Activated CD8-positive, alpha-beta T cell treated with anti-CD3 and anti-CD28 coated beads, Interleukin-2, amount 10 ng/mL, durations not matched to agents 7 days and 5 days (primary cell): Measurements from ENCODE around the gene KAZN. TPM values are rescaled to one million over a fixed set of nuclear protein-coding genes. Genes with fewer than 3 reads are reported as not detected.

Experiments
- ATAC-seq: fragments of 150-1000 bp; cut with Tn5 transposase; one replicate; pipeline ENCODE4 v1.10.0; 2021; ENCODE audit warnings: moderate library complexity
- CTCF ChIA-PET: fragments of 350-600 bp; sonication (Branson Sonifier 250); formaldehyde crosslinking; loops from one replicate; lab custom pipeline; 2021; ENCODE audit warnings: antibody characterized with exemption; lab: Charles Lee
- POLR2A ChIA-PET: fragments of 350-600 bp; sonication (Branson Sonifier 250); formaldehyde crosslinking; loops from one replicate; lab custom pipeline; 2021; ENCODE audit warnings: antibody characterized with exemption; lab: Charles Lee
- DNase-seq: peaks from one replicate; pipeline ENCODE4 v3.0.0-alpha.2; 2020
- H3K27ac Mint-ChIP-seq: one replicate; pipeline ENCODE4 v1.8.0; 2021; ENCODE audit warnings: mild to moderate bottlenecking, mixed read lengths
- H3K27me3 Mint-ChIP-seq: one replicate; pipeline ENCODE4 v1.8.0; 2021; ENCODE audit warnings: low read depth, mixed read lengths
- H3K36me3 Mint-ChIP-seq: one replicate; pipeline ENCODE4 v1.8.0; 2021; ENCODE audit warnings: low read depth, mixed read lengths
- H3K4me1 Mint-ChIP-seq: one replicate; pipeline ENCODE4 v1.8.0; 2021; ENCODE audit warnings: low read depth, mixed read lengths
- H3K4me3 Mint-ChIP-seq: one replicate; pipeline ENCODE4 v1.8.0; 2021; ENCODE audit warnings: mild to moderate bottlenecking, mixed read lengths
- H3K9me3 Mint-ChIP-seq: one replicate; pipeline ENCODE4 v1.8.0; 2022; ENCODE audit warnings: mixed read lengths; ENCODE audit not compliant: insufficient read depth
- total RNA-seq, 2 experiments: library from RNA; stranded (reverse); gene quantifications; one replicate each; pipeline ENCODE4 v1.2.3, GENCODE V29; 2021

The KAZN gene
- total RNA-seq, 2 experiments from 2014 or later: 1.1 to 1.7 TPM

DNA sequence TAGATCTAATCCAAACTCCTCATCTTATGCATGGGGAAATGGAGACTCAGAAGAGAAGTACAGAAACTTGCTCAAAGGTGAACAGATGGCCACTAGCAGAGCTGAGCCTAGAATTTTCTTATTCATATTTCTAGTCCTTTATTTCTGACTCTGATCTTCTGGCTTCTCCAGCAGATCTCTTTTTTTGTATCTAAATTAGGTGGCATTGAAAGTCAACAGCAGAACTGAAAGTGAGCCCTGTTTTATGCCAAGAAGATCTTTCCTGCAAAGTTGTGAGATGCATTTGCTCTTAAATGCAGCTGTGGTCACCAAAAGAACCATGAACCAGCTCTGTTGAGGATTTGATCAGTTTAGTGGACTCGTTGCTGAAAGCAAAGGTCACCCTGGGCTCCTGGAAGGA is 75.5 kb downstream of the KAZN start:
- ChIA-PET POLR2A (no interaction called here), CTCF (no interaction called here)
- no peaks in the 10 kb centered on the region for H3K36me3 Mint-ChIP-seq
- H3K27me3 Mint-ChIP-seq: no peaks in the 10 kb centered on the region
- H3K27ac Mint-ChIP-seq: no peak overlapping the region
- no peak for ATAC-seq
- H3K4me3 Mint-ChIP-seq: no peak overlapping the region
- H3K4me1 Mint-ChIP-seq: no peaks in the 10 kb centered on the region
- no peaks in the 10 kb centered on the region for H3K9me3 Mint-ChIP-seq
- no peak for DNase-seq

DNA sequence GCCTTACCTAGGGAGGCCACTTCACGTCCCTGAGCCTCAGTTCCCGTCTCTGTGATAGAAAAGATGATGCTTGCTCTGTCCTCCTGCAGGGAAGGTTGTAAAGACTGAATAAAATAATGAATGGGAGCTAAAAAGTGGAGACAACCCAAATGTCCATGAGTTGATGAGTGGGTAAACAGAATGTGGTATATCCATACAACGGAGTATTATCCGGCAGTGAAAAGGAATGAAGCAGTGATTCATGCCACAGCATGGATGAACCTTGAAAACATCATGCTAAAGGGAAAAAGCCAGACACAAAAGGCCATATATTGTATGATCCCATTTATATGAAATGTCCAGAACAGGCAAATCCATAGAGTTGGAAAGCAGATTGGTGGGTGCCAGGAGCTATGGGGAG is 77.9 kb downstream of the KAZN start:
- ChIA-PET POLR2A (no interaction called here), CTCF (no interaction called here)
- no peaks in the 10 kb centered on the region for H3K9me3 Mint-ChIP-seq
- DNase-seq: no peak
- no peaks in the 10 kb centered on the region for H3K36me3 Mint-ChIP-seq
- no peaks in the 10 kb centered on the region for H3K4me1 Mint-ChIP-seq
- no peak for ATAC-seq
- no peak overlapping the region for H3K27ac Mint-ChIP-seq
- H3K4me3 Mint-ChIP-seq: no peak overlapping the region
- H3K27me3 Mint-ChIP-seq: no peaks in the 10 kb centered on the region

GRCh38 chr1:14677292-14677971 is 78.9 kb downstream of the KAZN start:
- Mint-ChIP-seq H3K27me3 (no peaks in the 10 kb centered on the region), H3K4me1 (no peaks in the 10 kb centered on the region), H3K4me3 (no peak overlapping the region), H3K9me3 (no peaks in the 10 kb centered on the region), H3K27ac (no peak overlapping the region), H3K36me3 (no peaks in the 10 kb centered on the region)
- ATAC-seq (no peak), DNase-seq (no peak)
- CTCF ChIA-PET: no interaction called here
- POLR2A ChIA-PET: no interaction called here

DNA sequence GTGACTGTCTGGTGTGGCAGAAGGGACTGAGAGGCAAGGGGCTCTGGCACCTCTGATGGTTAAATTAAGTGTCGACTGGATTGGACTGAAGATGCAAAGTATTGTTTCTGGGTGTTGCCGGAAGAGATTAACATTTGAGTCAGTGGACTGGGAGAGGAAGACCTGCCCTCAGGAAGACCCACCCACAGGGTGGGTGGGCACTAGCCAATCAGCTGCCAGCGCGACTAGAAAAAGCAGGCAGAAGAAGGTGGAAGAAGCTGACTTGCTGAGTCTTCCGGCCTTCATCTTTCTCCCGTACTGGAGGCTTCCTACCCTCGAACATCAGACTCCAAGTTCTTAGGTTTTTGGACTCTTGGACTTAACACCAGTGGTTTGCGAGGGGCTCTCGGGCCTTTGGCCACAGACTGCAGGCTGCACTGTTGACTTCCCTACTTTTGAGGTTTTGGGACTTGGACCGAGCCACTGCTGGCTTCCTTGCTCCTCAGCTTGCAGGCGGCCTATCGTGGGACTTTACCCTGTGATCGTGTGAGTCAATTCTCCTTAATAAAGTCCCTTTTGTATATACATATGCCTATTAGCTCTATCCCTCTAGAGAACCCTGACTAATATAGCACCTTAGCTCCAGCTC is 79.6 kb downstream of the KAZN start:
- CTCF ChIA-PET: no interaction called here
- Mint-ChIP-seq H3K9me3 (no peaks in the 10 kb centered on the region), H3K4me3 (no peak overlapping the region), H3K36me3 (no peaks in the 10 kb centered on the region), H3K27ac (no peak overlapping the region), H3K4me1 (no peaks in the 10 kb centered on the region), H3K27me3 (no peaks in the 10 kb centered on the region)
- ATAC-seq: no peak
- POLR2A ChIA-PET: no interaction called here
- no peak for DNase-seq

DNA sequence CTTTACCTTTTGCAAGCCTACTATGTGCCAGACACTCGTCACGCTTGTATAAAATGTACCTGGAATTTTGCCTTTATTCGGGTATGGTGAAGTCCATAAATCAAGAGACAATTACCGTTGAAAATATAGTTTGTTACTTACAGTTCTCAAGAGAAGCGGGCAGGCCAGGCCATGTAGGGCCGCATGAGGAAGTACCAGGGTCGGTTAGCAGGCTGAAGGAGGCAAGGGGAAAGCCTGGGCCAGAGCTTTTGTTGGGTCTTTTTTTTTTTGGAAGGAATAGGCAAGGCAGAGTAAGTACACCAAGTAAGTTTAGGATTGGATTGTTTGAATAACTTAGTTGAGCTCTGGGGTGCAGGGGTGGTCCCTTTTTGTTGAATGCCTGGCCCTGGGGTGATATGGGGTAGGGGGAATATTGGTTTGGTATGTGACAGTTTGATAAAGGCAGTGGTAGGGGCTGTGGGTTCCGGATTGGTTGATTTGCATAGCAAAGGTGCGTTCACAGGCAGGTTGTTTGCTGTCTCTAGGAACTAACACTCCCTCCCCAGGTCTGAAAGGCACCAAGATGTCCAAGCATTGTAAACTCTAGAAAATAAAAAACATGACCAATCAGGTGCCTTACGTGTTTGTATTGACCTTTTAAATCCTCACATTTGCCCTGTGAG is 80.7 kb downstream of the KAZN start:
- Mint-ChIP-seq H3K4me1 (no peaks in the 10 kb centered on the region), H3K36me3 (no peaks in the 10 kb centered on the region), H3K27me3 (no peaks in the 10 kb centered on the region), H3K4me3 (no peak overlapping the region), H3K27ac (no peak overlapping the region), H3K9me3 (no peaks in the 10 kb centered on the region)
- ChIA-PET CTCF (no interaction called here), POLR2A (no interaction called here)
- no peak for DNase-seq
- no peak for ATAC-seq

DNA sequence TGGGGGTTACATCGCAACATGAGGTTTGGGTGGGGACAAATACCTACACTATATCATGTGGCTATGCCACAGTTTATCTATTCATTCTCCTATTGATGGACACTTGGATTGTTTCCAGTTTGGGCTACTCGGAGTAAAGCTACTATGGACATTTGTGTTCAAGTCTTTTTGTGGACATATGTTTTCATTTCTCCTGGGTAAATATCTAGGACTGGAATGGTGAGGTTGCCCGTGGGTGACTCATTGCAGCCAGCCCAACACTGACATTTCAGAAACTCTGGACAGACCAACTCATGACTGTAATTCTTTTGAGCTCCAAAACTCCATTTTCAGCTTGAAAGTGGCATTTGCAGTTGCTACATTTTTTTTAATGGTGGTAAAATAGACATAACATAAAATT is 82.7 kb downstream of the KAZN start:
- H3K27me3 Mint-ChIP-seq: no peaks in the 10 kb centered on the region
- ChIA-PET CTCF (no interaction called here), POLR2A (no interaction called here)
- no peak for DNase-seq
- no peak overlapping the region for H3K27ac Mint-ChIP-seq
- H3K36me3 Mint-ChIP-seq: no peaks in the 10 kb centered on the region
- H3K4me1 Mint-ChIP-seq: no peaks in the 10 kb centered on the region
- H3K4me3 Mint-ChIP-seq: no peak overlapping the region
- no peaks in the 10 kb centered on the region for H3K9me3 Mint-ChIP-seq
- ATAC-seq: no peak

DNA sequence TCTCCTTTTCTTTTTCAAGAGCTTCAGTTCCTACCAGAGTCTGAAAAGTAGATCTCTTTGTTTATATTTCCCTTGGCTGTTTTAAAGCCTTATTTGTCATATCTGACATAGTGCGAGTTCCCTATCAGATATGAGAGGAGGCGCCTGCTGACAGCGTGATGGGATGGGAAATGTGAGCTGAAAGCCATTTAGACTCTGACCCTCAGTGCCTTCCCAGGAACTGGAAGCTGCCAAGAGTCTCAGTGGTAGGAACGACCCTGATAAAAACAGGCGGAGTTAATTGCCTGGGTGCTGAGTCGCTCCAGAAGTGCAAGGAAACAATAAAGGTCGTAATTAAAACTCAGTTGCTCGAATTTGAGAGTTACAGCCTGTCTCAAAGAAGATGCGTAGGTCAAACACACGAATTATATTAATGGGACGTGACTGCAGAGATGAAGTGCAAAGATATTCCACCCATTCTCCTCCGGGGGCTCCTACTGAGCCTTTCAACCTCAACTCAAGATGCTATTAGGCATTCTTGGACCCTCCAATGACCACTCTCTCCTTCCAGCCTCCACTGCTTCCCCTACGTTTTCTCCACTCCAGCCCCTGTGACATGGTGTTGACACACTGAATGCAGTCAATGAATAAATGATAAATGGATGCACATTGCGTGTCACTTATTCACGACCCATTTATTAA is 84.6 kb downstream of the KAZN start:
- Mint-ChIP-seq H3K27me3 (no peaks in the 10 kb centered on the region), H3K4me1 (no peaks in the 10 kb centered on the region), H3K4me3 (no peak overlapping the region), H3K9me3 (no peaks in the 10 kb centered on the region), H3K36me3 (no peaks in the 10 kb centered on the region), H3K27ac (no peak overlapping the region)
- ChIA-PET CTCF (no interaction called here), POLR2A (no interaction called here)
- DNase-seq: no peak
- no peak for ATAC-seq

DNA sequence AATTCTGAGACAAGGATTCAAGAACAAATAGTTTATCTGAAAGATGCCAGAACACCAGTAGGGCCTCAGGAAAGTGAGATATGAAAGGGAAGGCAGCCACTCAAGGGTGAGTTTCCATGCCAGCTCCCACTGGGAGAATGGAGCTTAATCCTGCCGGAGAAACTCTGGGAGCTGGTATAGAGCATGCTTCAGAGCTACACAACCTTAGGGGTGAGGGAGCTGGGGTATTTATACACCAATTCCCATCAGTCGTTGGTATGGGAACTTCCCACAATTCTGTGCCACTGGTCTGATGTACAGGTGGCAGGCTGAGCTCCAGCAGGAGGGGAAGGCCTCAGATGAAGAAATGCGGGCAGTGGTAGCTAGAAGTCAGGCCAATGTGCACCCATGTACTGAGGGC is 86.6 kb downstream of the KAZN start:
- ChIA-PET CTCF (no interaction called here), POLR2A (no interaction called here)
- no peaks in the 10 kb centered on the region for H3K27me3 Mint-ChIP-seq
- no peaks in the 10 kb centered on the region for H3K4me1 Mint-ChIP-seq
- H3K27ac Mint-ChIP-seq: no peak overlapping the region
- ATAC-seq (no peak), DNase-seq (no peak)
- no peaks in the 10 kb centered on the region for H3K36me3 Mint-ChIP-seq
- H3K9me3 Mint-ChIP-seq: no peaks in the 10 kb centered on the region
- H3K4me3 Mint-ChIP-seq: no peak overlapping the region

- POLR2A ChIA-PET: no interaction called here
- CTCF ChIA-PET: no interaction called here
- Mint-ChIP-seq H3K9me3 (no peaks in the 10 kb centered on the region), H3K4me1 (no peaks in the 10 kb centered on the region), H3K27ac (no peak overlapping the region), H3K4me3 (no peak overlapping the region), H3K36me3 (no peaks in the 10 kb centered on the region), H3K27me3 (no peaks in the 10 kb centered on the region)
- ATAC-seq (no peak), DNase-seq (no peak)
These were observed 88.2 kb downstream of the KAZN start for GRCh38 chr1:14686701-14687100.

- ATAC-seq (no peak), DNase-seq (no peak)
- Mint-ChIP-seq H3K27me3 (no peaks in the 10 kb centered on the region), H3K9me3 (no peaks in the 10 kb centered on the region), H3K27ac (no peak overlapping the region), H3K4me3 (no peak overlapping the region), H3K36me3 (no peaks in the 10 kb centered on the region), H3K4me1 (no peaks in the 10 kb centered on the region)
- CTCF ChIA-PET: no interaction called here
- POLR2A ChIA-PET: no interaction called here
These were observed 88.7 kb downstream of the KAZN start for GRCh38 chr1:14687147-14687546.

DNA sequence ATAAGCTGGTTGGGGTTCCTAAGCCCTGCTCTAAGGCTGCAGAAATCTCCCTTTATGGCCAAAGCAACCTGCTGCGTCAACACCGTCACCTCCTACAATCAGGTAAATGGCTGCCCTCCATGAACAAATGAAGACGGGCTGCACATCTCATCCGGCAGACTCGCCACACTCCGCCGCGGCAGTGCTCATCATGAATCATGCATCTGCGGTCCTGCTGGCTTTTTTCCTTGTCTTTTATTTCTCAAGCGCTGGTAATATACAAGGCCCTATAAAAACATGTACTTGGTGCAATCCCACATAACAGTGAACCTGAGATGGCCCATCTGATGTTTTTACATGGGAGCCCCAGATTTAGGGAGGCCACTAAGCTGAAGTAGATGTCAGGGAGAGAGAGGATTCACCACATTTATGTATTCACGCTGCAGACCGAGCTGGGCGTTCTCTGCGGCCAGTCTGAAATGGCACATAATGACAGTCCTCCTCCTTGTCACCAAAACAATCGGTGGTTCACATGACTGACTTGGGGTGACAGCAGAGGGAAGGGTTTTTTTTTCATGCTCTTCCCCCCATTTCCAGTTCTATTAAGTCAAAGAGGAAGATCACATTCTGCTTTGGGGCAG is 91.6 kb downstream of the KAZN start:
- H3K9me3 Mint-ChIP-seq: no peaks in the 10 kb centered on the region
- H3K27ac Mint-ChIP-seq: no peak overlapping the region
- POLR2A ChIA-PET: no interaction called here
- no peaks in the 10 kb centered on the region for H3K27me3 Mint-ChIP-seq
- no peak for ATAC-seq
- CTCF ChIA-PET: no interaction called here
- no peaks in the 10 kb centered on the region for H3K4me1 Mint-ChIP-seq
- no peak for DNase-seq
- no peak overlapping the region for H3K4me3 Mint-ChIP-seq
- no peaks in the 10 kb centered on the region for H3K36me3 Mint-ChIP-seq

- H3K27me3 Mint-ChIP-seq: no peaks in the 10 kb centered on the region
- POLR2A ChIA-PET: no interaction called here
- CTCF ChIA-PET: no interaction called here
- H3K27ac Mint-ChIP-seq: no peak overlapping the region
- H3K4me3 Mint-ChIP-seq: no peak overlapping the region
- H3K4me1 Mint-ChIP-seq: no peaks in the 10 kb centered on the region
- no peak for DNase-seq
- ATAC-seq: no peak
- no peaks in the 10 kb centered on the region for H3K9me3 Mint-ChIP-seq
- H3K36me3 Mint-ChIP-seq: no peaks in the 10 kb centered on the region
These were observed 95.5 kb downstream of the KAZN start for GRCh38 chr1:14693949-14694348.
